Stimulated activated CD4-positive, alpha-beta T cell treated with anti-CD3 and anti-CD28 coated beads, TNF-alpha, amount 100 ng/mL, for 24 hours (primary cell): Measurements from ENCODE around the gene RNF187.

Source experiments
- DNase-seq, 3 experiments: peaks; one replicate each; pipeline ENCODE4 v3.0.0-alpha.2; 2020; ENCODE audit warnings: low read depth in 3 of 3

Gene RNF187

GRCh38 chr1:228487336-228488124 lies at the start of gene RNF187:
RNF187 (plus strand) TSS chr1:228487382.
- DNase-seq, result peak; percentile 10 to 68 (median 37)

DNA sequence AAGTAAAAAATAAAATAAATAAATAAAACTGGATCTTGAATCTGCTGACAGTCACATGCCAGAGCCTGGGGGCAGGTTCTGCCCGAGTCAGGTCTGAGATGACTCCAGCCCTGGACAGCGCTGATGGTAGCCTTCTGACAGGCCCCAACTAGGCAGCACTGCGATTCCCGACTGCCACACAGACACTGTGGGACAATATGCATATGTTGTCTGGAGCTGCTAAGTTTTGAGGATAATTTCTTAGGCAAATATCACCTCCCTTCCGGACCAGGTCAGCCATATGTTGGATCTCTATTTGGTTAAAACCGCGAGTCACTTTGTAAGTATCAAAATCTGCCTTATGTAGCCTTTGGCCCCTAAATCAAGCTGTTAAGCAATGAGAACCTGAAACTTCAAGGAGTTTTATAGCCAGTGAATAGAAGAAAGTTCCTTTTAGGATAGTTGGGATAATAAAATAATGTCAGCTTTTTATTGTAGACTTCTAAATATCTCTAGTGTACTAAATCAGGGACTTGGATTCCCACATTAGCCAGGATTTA lies 49.7 kb upstream of the RNF187 start:
- no peak for DNase-seq

- no peak for DNase-seq
These were observed 48.9 kb upstream of the RNF187 start for GRCh38 chr1:228438266-228438665.

GRCh38 chr1:228440761-228441500 lies 46.3 kb upstream of the RNF187 start:
- no peak for DNase-seq

DNA sequence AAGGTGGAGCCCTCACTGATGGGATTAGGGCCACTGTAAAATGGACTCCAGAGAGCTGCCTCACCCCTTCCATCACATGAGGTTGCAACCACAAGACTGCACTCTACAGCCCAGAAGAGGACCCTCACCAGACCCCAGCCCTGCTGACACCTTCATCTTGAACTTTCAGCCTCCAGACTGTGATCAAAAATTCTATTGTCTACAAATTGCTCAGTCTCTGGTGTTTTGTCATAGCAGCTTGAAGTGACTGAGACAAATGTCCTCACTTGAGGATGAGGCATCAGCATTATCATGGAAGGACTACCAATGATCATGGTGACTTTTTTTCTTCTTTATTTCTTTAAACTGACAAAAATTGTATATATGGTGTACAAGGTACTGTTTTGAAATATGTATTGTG lies 43.8 kb upstream of the RNF187 start:
- DNase-seq, result no peak

DNA sequence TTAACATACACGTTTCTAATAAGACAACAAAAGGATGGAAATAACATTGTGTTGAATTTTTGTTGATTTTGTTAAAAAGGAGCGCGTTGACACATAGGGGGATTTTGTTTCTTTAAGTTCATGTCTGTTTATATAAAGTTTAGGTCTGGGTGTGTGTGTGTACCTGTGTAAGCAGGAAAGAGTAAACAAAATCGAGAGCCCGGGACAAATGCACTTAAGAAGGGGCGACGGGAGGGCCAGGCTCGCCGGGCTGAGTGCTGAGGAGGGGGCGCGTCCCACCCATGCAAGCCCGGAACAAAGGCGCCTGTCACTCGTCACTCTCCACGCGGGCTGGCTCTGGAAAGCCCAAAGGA lies 41.7 kb upstream of the RNF187 start:
- DNase-seq, result no peak

- peak in 1 of 3 experiments; percentile 41 for DNase-seq
These were observed 41.1 kb upstream of the RNF187 start for GRCh38 chr1:228445843-228446650.

- no peak for DNase-seq
These were observed 40.3 kb upstream of the RNF187 start for GRCh38 chr1:228446852-228447251.

GRCh38 chr1:228448372-228448771 lies 38.8 kb upstream of the RNF187 start:
- no peak for DNase-seq

- DNase-seq, result no peak
These were observed 37.0 kb upstream of the RNF187 start for GRCh38 chr1:228450200-228450599.

DNA sequence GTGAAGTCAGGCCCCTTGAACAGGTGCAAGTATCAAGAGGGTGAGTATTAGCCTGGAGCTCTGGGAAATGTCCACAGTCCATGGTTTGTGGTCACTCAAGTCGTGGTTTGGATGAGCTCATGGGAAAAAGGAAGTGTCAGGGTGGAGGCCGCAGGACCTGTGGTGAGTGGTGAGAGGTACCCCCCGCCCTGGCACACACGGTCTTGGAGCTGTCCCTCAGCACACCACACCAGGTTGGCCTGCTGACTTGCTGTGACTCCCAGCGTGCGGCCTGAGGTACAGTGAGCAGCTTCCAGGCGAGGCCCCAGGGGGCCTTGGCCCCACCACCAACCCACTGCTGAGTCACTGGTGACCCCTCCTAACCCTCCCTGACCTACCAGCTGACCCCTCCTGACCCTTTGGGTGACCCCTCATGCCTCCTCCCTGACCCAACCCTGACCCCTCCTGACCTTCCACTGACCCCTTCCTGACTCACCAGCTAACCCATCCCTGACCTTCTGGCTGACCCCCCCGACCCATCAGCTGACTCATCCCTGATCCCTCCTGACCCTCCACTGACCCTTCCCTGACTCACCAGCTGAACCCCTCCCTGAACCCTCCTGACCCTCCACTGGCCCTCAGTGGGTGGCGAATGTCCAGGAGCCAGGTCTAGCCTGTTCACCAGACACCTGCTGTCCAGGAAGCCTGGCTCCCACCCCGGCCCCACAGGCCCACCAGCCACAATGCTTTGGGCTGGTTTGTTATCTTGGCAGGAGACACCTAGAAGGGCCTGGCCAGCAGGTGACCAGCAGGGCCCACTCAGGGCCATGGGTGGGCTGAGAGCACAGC lies 34.8 kb upstream of the RNF187 start:
- no peak for DNase-seq

GRCh38 chr1:228453022-228453560 lies 34.1 kb upstream of the RNF187 start:
- DNase-seq, result no peak

DNA sequence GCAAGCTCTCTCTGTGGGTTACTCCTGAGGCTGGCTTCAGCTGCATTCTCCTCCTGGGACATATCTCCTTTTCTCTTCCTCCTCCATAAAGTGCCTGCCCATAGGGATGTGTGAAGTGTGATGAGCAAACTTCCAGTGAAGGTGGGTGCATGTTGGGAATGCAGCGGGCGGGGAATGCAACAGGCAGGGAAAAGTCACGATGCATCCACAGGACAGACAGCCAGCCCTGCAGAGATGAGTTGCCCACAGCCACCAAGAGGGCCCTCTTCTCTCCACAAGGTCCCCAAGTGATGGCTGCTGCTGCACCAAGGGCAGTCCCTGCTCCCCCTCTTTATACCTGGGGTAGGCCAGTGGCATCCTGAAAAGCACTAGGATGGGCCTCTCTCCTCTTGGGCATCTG lies 33.6 kb upstream of the RNF187 start:
- no peak for DNase-seq

DNA sequence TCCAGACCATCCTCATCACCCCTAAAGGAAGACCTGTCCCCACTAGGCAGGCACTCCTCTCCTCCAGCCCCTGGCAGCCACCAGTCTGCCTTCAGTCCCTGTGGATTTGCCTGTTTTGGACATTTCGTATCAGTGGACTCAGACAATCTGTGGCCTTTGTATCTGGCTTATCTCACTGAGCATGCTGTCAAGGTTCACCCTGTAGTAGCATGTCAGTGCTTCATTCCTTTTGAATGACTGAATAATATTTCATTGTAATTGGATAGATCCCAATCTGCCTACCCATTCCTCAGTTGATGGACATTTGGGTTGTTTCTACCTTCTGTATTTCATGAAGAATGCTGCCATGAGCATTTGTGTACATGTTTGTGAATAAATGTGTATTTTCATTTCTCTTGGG lies 32.9 kb upstream of the RNF187 start:
- DNase-seq, result no peak

DNA sequence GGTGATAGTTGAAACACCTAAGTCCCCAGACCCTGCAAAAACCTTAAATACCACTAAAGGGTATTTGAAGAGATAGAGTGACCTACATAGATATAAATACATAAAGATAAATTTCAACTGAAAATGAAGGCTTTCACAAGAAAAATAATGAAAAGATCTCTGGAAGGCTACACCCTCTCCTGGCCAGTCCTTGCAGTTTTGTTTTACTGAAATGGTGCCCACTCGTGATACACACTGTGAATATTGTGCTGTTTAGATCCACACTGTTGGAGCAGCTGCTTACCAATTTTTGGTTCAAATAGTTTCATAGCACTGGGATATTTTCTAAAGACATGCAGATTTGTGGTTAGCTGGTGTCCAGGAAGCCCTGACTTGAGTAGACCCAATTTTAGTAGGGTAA lies 31.5 kb upstream of the RNF187 start:
- no peak for DNase-seq

- DNase-seq, result no peak
These were observed 30.7 kb upstream of the RNF187 start for GRCh38 chr1:228456252-228457016.

GRCh38 chr1:228457017-228457395 lies 30.2 kb upstream of the RNF187 start:
- no peak for DNase-seq

- DNase-seq, result peak; percentile 60 to 86 (median 80)
These were observed 29.6 kb upstream of the RNF187 start for GRCh38 chr1:228457396-228458176.
